G401.6 (cell line): ENCODE measurements around the gene EIF3F.
A peak's percentile ranks its signal among the peaks of the same experiment; 100 is the strongest.
"Not testable (repeated sequence)": the region's sequence is repeated elsewhere in the genome, so short reads cannot be mapped to it uniquely, and the experiment has no call there.

Source experiments
- FAIRE-seq: peaks from 2 replicates; lab custom pipeline; 2012; peaks lifted over from hg19 to GRCh38; lab: Jason Lieb, UNC

The EIF3F gene

GRCh38 chr11:7987560-7987883 is 385 bp downstream of the EIF3F start:
- not testable (repeated sequence) for FAIRE-seq

- FAIRE-seq: no peak
Observed at GRCh38 chr11:7994581-7995278, 7.6 kb downstream of the EIF3F start.

GRCh38 chr11:7999795-8000194 is 12.7 kb downstream of the EIF3F start:
- FAIRE-seq: no peak

GRCh38 chr11:8000390-8000789 is 13.3 kb downstream of the EIF3F start:
- FAIRE-seq: peak; percentile 83

- FAIRE-seq: peak; percentile 46
Observed at GRCh38 chr11:8002676-8003075, 15.5 kb downstream of the EIF3F start.

GRCh38 chr11:8003187-8003586 is 16.1 kb downstream of the EIF3F start:
- FAIRE-seq: no peak

GRCh38 chr11:8004008-8004407 is 16.9 kb downstream of the EIF3F start:
- no peak for FAIRE-seq

- FAIRE-seq: no peak
Observed at GRCh38 chr11:8005556-8005955, 18.4 kb downstream of the EIF3F start.

- peak; percentile 94 for FAIRE-seq
Observed at GRCh38 chr11:8006349-8006977, 19.3 kb downstream of the EIF3F start.

- no peak for FAIRE-seq
Observed at GRCh38 chr11:8008212-8008611, 21.1 kb downstream of the EIF3F start.

- no peak for FAIRE-seq
Observed at GRCh38 chr11:8009856-8010255, 22.7 kb downstream of the EIF3F start.

- no peak for FAIRE-seq
Observed at GRCh38 chr11:8011371-8011770, 24.2 kb downstream of the EIF3F start.

- no peak for FAIRE-seq
Observed at GRCh38 chr11:8011981-8012444, 24.9 kb downstream of the EIF3F start.

GRCh38 chr11:8013833-8014232 is 26.7 kb downstream of the EIF3F start:
- no peak for FAIRE-seq

- FAIRE-seq: no peak
Observed at GRCh38 chr11:8015753-8016239, 28.7 kb downstream of the EIF3F start.

- FAIRE-seq: no peak
Observed at GRCh38 chr11:8016440-8016839, 29.3 kb downstream of the EIF3F start.

GRCh38 chr11:8017071-8017470 is 29.9 kb downstream of the EIF3F start:
- no peak for FAIRE-seq

GRCh38 chr11:8017894-8018483 is 30.9 kb downstream of the EIF3F start:
- no peak for FAIRE-seq

GRCh38 chr11:8018484-8019313 is 31.6 kb downstream of the EIF3F start:
- FAIRE-seq: no peak

GRCh38 chr11:8019314-8020243 is 32.4 kb downstream of the EIF3F start:
- no peak for FAIRE-seq

- no peak for FAIRE-seq
Observed at GRCh38 chr11:8020244-8020597, 33.1 kb downstream of the EIF3F start.

GRCh38 chr11:8021920-8022319 is 34.8 kb downstream of the EIF3F start:
- FAIRE-seq: no peak
